Spleen (tissue), 11 donors: ENCODE data around the gene CHRNA3. TPM values are rescaled to one million over a fixed set of nuclear protein-coding genes. Genes with fewer than 3 reads are reported as not detected.
A peak's percentile ranks its signal among the peaks of the same experiment; 100 is the strongest.

ENCODE experiments used
- DNase-seq: peaks from one replicate; pipeline ENCODE4 v3.0.0-alpha.2; 2020
- H3K27ac ChIP-seq, 8 donors: fragments of 200-600 bp; sonication (generic) in 7 of 8; 1 replicate in 4 of 8; 2 replicates in 4 of 8; pipeline versions ENCODE4 v1.5.0 to v1.8.0; 2016 to 2021; ENCODE audit warnings: inconsistent platforms in 4 of 8, mild to moderate bottlenecking in 4 of 8, moderate library complexity in 1 of 8
- H3K27me3 ChIP-seq, 7 donors: fragments of 200-600 bp; sonication (generic) in 6 of 7; replicated peaks in 1 of 7; 1 replicate in 4 of 7; 2 replicates in 3 of 7; pipeline versions ENCODE4 v1.5.0 to v1.8.0; 2016 to 2021; ENCODE audit warnings: inconsistent platforms in 3 of 7, mild to moderate bottlenecking in 1 of 7
- H3K36me3 ChIP-seq, 6 donors: fragments of 200-600 bp; sonication (generic) in 5 of 6; 1 replicate in 4 of 6; 2 replicates in 2 of 6; pipeline versions ENCODE4 v1.5.0 to v1.8.0; 2016 to 2021; ENCODE audit warnings: inconsistent platforms in 2 of 6
- H3K4me1 ChIP-seq, 6 donors: fragments of 200-600 bp; sonication (generic) in 5 of 6; 1 replicate in 3 of 6; 2 replicates in 3 of 6; pipeline versions ENCODE4 v1.5.0 to v1.8.0; 2016 to 2021; ENCODE audit warnings: inconsistent platforms in 3 of 6
- H3K4me3 ChIP-seq, 8 donors: fragments of 200-600 bp; sonication (generic) in 7 of 8; 1 replicate in 4 of 8; 2 replicates in 4 of 8; pipeline versions ENCODE4 v1.5.0 to v1.8.0; 2016 to 2021; ENCODE audit warnings: inconsistent platforms in 4 of 8, mild to moderate bottlenecking in 4 of 8, moderate library complexity in 2 of 8
- H3K9me3 ChIP-seq, 8 donors: fragments of 200-600 bp; sonication (generic) in 7 of 8; 1 replicate in 4 of 8; 2 replicates in 4 of 8; pipeline versions ENCODE4 v1.5.0 to v1.8.0; 2016 to 2021; ENCODE audit warnings: inconsistent platforms in 4 of 8
- CTCF ChIP-seq, 11 experiments: fragments of 200-600 bp in 7 of 11; fragments of 450-650 bp in 4 of 11; sonication (generic) in 4 of 11; IDR thresholded peaks in 8 of 11; conservative IDR thresholded peaks in 3 of 11; 1 replicate in 7 of 11; 2 replicates in 4 of 11; pipeline versions ENCODE4 v1.4.0 to v1.8.0; 2016 to 2021; ENCODE audit warnings: antibody characterized with exemption in 11 of 11, inconsistent platforms in 4 of 11, mild to moderate bottlenecking in 1 of 11
- POLR2A ChIP-seq, 3 donors: fragments of 450-650 bp; IDR thresholded peaks; one replicate each; pipeline ENCODE4 v1.5.1; 2017; ENCODE audit warnings: antibody characterized with exemption in 3 of 3, mild to moderate bottlenecking in 1 of 3
- POLR2AphosphoS5 ChIP-seq, 3 donors: sonication (generic); formaldehyde crosslinking; IDR thresholded peaks; one replicate each; pipeline ENCODE4 v1.5.1; 2017; ENCODE audit warnings: antibody characterized with exemption in 3 of 3
- WGBS, 5 donors: extraction: QIAGEN DNeasy Blood & Tissue Kit in 3 of 5; methylation state at CpG; one replicate each; pipeline versions ENCODE4 v1.1.5 to v1.1.7; 2013 to 2018; 5-methylcytosine and 5-hydroxymethylcytosine counted together
- intact Hi-C: fragments of 100-400 bp; cut with DNase I; formaldehyde crosslinking; loops from one replicate; pipeline ENCODE4 v1.15.0; 2023; ENCODE audit warnings: low total_unique reads
- polyA plus RNA-seq, 3 donors: library from polyadenylated mRNA; stranded (reverse); fragments of 200-250 nt; gene quantifications; one replicate each; pipeline ENCODE4 v1.2.1, GENCODE V29; 2013
- total RNA-seq, 7 donors: library from RNA; depleted of rRNA in 3 of 7; stranded (reverse); fragments of >200 nt in 3 of 7; fragmentation: NEBNext Ultra II Directional in 4 of 7; extraction: Animal tissue kit (Norgen Biotek cat#: 25700) in 4 of 7; gene quantifications; one replicate each; pipeline versions ENCODE4 v1.1.0 to v1.2.1, GENCODE V29; 2016 to 2021
- donor health status: healthy with polysubstance abuse.
- donor health status: DM: no; HTN: no; CAD: no; lungs with moderate emphysema.
- donor health status: DM: no; HTN: no; CAD: no.
- donor health status: Bipolar disorder and iron deficiency.
- donor health status: healthy.
- donor health status: DM: no; HTN: no; CAD: no.
- donor health status: DM: yes; HTN: yes; CAD: no.

CHRNA3 gene
- total and polyA plus RNA-seq, 10 donors = 0.23 to 1.6 (median 0.49) TPM; not detected in 2

- H3K27me3 ChIP-seq = peaks cover 0 to 25% (median 8%) of the 10 kb centered on the region in 7 donors
- H3K27ac ChIP-seq = peak within 1 kb of the TSS in 4 of 8 donors; percentile 17 to 59 (median 34)
- no peaks in the 10 kb centered on the region for H3K9me3 ChIP-seq
- TF ChIP-seq POLR2AphosphoS5 (IDR thresholded peaks at IDR 0.05) (peak; percentile 14 to 48 (median 37)), CTCF (IDR thresholded peaks at IDR 0.05 in 8 of 11, conservative IDR thresholded peaks at IDR 0.05 in 3 of 11) (no peak)
- WGBS, 5 donors = 0 to 1% (median 0%) methylated on average over 37 to 75 of the region's 75 CpGs
- DNase-seq = peak; percentile 93
- peaks cover 8 to 23% (median 17%) of the 10 kb centered on the region in 6 donors for H3K4me1 ChIP-seq
- no peaks in the 10 kb centered on the region for H3K36me3 ChIP-seq
- peak within 1 kb of the TSS; percentile 43 to 94 (median 66) for H3K4me3 ChIP-seq
- intact Hi-C loops = no loop called here
These were observed 55.5 kb downstream of the CHRNA3 start, which contains the start of gene CHRNA5 for GRCh38 chr15:78565097-78565950. TSS of gene CHRNA5 (plus strand) at chr15:78565520. CDS start at chr15:78565720, 200 bp downstream.

GRCh38 chr15:78564743-78565096, 56.1 kb downstream of the CHRNA3 start:
- WGBS, 5 donors = 28 to 39% (median 36%) methylated on average over 6 to 11 of the region's 11 CpGs
- no peak for DNase-seq
- Histone ChIP-seq H3K4me1 (peaks cover 8 to 23% (median 17%) of the 10 kb centered on the region in 6 donors), H3K36me3 (no peaks in the 10 kb centered on the region), H3K27ac (peak overlapping the region in 4 of 8 donors; percentile 17 to 59 (median 34)), H3K4me3 (peak overlapping the region in 7 of 8 donors; percentile 50 to 94 (median 69)), H3K9me3 (no peaks in the 10 kb centered on the region), H3K27me3 (peaks cover 0 to 25% (median 8%) of the 10 kb centered on the region in 7 donors)
- TF ChIP-seq POLR2A (IDR thresholded peaks at IDR 0.05) (no peak), CTCF (IDR thresholded peaks at IDR 0.05 in 8 of 11, conservative IDR thresholded peaks at IDR 0.05 in 3 of 11) (no peak), POLR2AphosphoS5 (IDR thresholded peaks at IDR 0.05) (no peak)
- intact Hi-C loops = no loop called here

GRCh38 chr15:78563092-78563491, 57.7 kb downstream of the CHRNA3 start:
- intact Hi-C loops = no loop called here
- 90 to 98% (median 92%) methylated on average over 2 of the region's 2 CpGs for WGBS, 5 donors

More at GRCh38 chr15:78563092-78563491, 57.7 kb downstream of the CHRNA3 start:
- H3K4me3 ChIP-seq = no peak overlapping the region
- peaks cover 0 to 25% (median 8%) of the 10 kb centered on the region in 7 donors for H3K27me3 ChIP-seq
- H3K9me3 ChIP-seq = no peaks in the 10 kb centered on the region
- H3K4me1 ChIP-seq = peaks cover 8 to 23% (median 17%) of the 10 kb centered on the region in 6 donors
- no peak overlapping the region for H3K27ac ChIP-seq
- no peak for DNase-seq
- no peaks in the 10 kb centered on the region for H3K36me3 ChIP-seq
- TF ChIP-seq CTCF (IDR thresholded peaks at IDR 0.05 in 8 of 11, conservative IDR thresholded peaks at IDR 0.05 in 3 of 11) (no peak), POLR2A (IDR thresholded peaks at IDR 0.05) (no peak), POLR2AphosphoS5 (IDR thresholded peaks at IDR 0.05) (no peak)
